ENCODE measurements around the gene AUTS2. TPM values are rescaled to one million over a fixed set of nuclear protein-coding genes. Genes with fewer than 3 reads are reported as not detected.
A peak's percentile ranks its signal among the peaks of the same experiment; 100 is the strongest.

AUTS2 gene
- total and polyA plus RNA-seq, 2 of the 8 experiments (the other 6 are each of a cell fraction or from before 2014, with no cell fraction given), result 25.9 to 101 TPM

DNA sequence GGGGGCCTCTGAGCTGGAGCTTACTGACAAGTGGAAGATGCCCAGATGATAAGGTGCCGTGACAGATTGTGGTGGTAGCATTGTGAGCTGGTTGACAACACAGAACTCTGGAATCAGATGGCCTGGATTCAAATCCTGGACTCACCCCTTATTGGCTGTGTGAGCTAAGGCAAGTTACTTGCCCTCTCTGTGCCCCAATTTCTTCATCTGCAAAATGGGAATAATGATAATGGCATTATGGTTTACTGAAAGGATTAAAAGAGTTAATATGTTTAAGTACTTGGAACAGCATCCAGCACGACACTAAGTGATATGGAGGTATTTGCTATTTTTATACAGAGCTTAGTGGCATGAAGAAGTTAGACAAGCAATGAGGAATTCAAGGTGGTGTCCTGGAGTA, 1067.7 kb downstream of the AUTS2 start:
- H4K8ac ChIP-seq (ENCODE audit: extremely low read depth, insufficient read depth, low read length), result no peak overlapping the region
- no peak overlapping the region for H2BK15ac ChIP-seq (ENCODE audit: low read length)
- no peak overlapping the region for H4K91ac ChIP-seq (replicated peaks; ENCODE audit: insufficient read length, low read length)
- H3K4me3 ChIP-seq (ENCODE audit: extremely low read depth in 1 of 4, insufficient read depth in 2 of 4, low read depth in 3 of 4, low read length in 4 of 4), result no peak overlapping the region
- no peak overlapping the region for H2AK5ac ChIP-seq (ENCODE audit: low read depth, low read length)
- DNase-seq (ENCODE audit: low read depth in 1 of 2, low spot score in 2 of 2), result no peak
- no peaks in the 10 kb centered on the region for H3K36me3 ChIP-seq (ENCODE audit: control insufficient read depth in 2 of 4, insufficient read depth in 4 of 4, low read length in 3 of 4)
- H2BK12ac ChIP-seq (ENCODE audit: low read depth, low read length), result no peak overlapping the region
- no peak overlapping the region for H2BK5ac ChIP-seq (ENCODE audit: low read depth, low read length)
- peaks cover 2% of the 10 kb centered on the region; the same call in 1 of the 2 replicates for H3K79me1 ChIP-seq (ENCODE audit: low read depth, low read length)
- H3K23ac ChIP-seq (ENCODE audit: insufficient read length), result no peak overlapping the region
- POLR2A ChIA-PET (ENCODE audit: partially characterized antibody), result no interaction called here
- no peak overlapping the region for H3K9ac ChIP-seq (replicated peaks in 1 of 4; ENCODE audit: extremely low read depth in 1 of 4, low read depth in 3 of 4, low read length in 3 of 4)
- no peak overlapping the region for H3K27ac ChIP-seq (ENCODE audit: low read depth, low read length)
- H3K4ac ChIP-seq (replicated peaks; ENCODE audit: insufficient read length, low read depth, low read length), result no peak overlapping the region
- no peak for FAIRE-seq
- peak; percentile 76; the same call in 1 of the 2 replicates for TF ChIP-seq KDM1A (IDR thresholded peaks at IDR 0.05; ENCODE audit: borderline replicate concordance, low read length)
- no peak for TF ChIP-seq TEAD4 (IDR thresholded peaks at IDR 0.05; ENCODE audit: low read depth, low read length)
- H3K27me3 ChIP-seq (replicated peaks in 1 of 4; ENCODE audit: control insufficient read depth in 3 of 4, extremely low read depth in 1 of 4, insufficient read depth in 3 of 4, low read length in 3 of 4), result no peaks in the 10 kb centered on the region
- H3K4me1 ChIP-seq (replicated peaks in 1 of 4; ENCODE audit: control insufficient read depth in 3 of 4, insufficient read depth in 4 of 4, low read length in 3 of 4), result peaks cover 0 to 10% (median 5%) of the 10 kb centered on the region in 4 experiments; a peak in 5 of 7 replicates
- 96% methylated on average over 2 of the region's 2 CpGs; no CpG with 5 or more reads in 1 of the 2 experiments for WGBS, 2 experiments (ENCODE audit: extremely low coverage in 1 of 2, insufficient coverage in 1 of 2, insufficient read length in 1 of 2, insufficient replicate concordance in 2 of 2, low coverage in 1 of 2, low lambda C conversion rate in 2 of 2, missing lambda C conversion rate in 1 of 2)
- H3K56ac ChIP-seq (replicated peaks; ENCODE audit: insufficient read length, low read depth, low read length), result no peak overlapping the region
- no peak overlapping the region for H3K14ac ChIP-seq (ENCODE audit: insufficient read length)
- CTCF ChIA-PET (ENCODE audit: partially characterized antibody), result interaction anchor here (0.5 to 2.2 kb wide), 5 partner anchors 9 to 81 kb away, joined by 3 to 7 read pairs (median 3); no protein-coding TSS in a partner anchor
- no peaks in the 10 kb centered on the region for H3K23me2 ChIP-seq (ENCODE audit: low read depth, low read length)
- no peak overlapping the region for H3K18ac ChIP-seq (ENCODE audit: extremely low read depth, low read length)
- no peak overlapping the region for H2AFZ ChIP-seq (ENCODE audit: low read length)
- no peaks in the 10 kb centered on the region for H4K20me1 ChIP-seq (replicated peaks in 1 of 2; ENCODE audit: control insufficient read depth in 1 of 2, insufficient read depth in 2 of 2, low read length in 2 of 2)
- H2BK20ac ChIP-seq (ENCODE audit: low read length), result no peak overlapping the region
- no peak overlapping the region for H2BK120ac ChIP-seq (replicated peaks; ENCODE audit: low read depth, low read length)
- H4K5ac ChIP-seq (ENCODE audit: insufficient read length, low read depth, low read length), result no peak overlapping the region
- no peaks in the 10 kb centered on the region for H3K9me3 ChIP-seq (ENCODE audit: insufficient read depth in 2 of 2, low read depth in 1 of 2, low read length in 1 of 2)
- no peaks in the 10 kb centered on the region for H3K79me2 ChIP-seq (ENCODE audit: control insufficient read depth in 1 of 2, insufficient read depth in 2 of 2, low read length in 2 of 2)
- H3K4me2 ChIP-seq (ENCODE audit: insufficient read depth in 1 of 2, low read depth in 2 of 2, low read length in 2 of 2), result no peak overlapping the region
